ENCODE measurements around the gene OR52E8. TPM values are rescaled to one million over a fixed set of nuclear protein-coding genes. Genes with fewer than 3 reads are reported as not detected.

The OR52E8 gene
- not detected in 2 replicates for total RNA-seq

DNA sequence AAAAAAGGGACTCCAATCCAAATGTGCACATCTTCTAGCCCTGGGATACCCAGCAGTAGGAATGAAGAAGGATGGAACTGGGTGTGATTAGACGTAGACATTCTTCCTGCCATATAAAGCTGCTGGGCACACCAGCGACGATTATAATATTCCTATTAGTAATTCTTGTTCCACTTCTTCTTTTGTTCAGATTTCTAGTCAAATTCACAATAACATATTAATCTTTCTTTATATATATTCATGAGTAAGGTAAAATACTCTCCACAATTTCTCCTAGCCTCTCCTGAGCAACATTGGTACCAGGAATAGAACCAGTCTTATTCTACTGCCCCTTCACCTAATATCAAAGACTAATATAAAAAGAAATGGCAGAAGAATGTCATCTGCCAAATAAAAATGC, at the start of gene OR52E8:
OR52E8 (minus strand) TSS at position 101 of the 400 bp plus-strand sequence; CDS start at position 101, 0 bp downstream.

GRCh38 chr11:5892908-5893307, 35.4 kb upstream of the OR52E8 start, which contains the start of gene OR52E5:
Gene OR52E5, plus strand, starts transcription at chr11:5893208. Its CDS starts 7,569 bp downstream, at chr11:5900777.

GRCh38 chr11:5880329-5880728, 22.8 kb upstream of the OR52E8 start, which contains the start of gene OR52E4:
Gene OR52E4, plus strand, starts transcription at chr11:5880629. Its CDS starts 3,664 bp downstream, at chr11:5884293.

DNA sequence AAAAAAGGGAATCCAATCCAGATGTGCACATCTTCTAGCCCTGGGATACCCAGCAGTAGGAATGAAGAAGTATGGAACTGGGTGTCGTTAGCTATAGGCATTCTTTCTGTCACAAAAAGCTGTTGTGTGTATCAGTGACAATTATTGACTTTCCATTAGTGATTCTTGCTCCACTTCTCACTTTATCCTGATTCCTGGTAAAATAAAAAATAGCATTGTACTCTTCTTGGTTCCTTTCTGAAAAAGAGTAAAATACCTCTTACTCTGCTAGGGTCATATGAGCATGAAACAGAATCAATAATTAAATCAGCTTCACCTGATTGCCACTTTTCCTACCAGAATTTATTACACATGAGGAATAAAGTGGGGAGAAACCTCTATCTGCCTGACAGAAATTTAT, 15.7 kb downstream of the OR52E8 start, which contains the start of gene OR52E6:
OR52E6 (minus strand) TSS at position 101 of the 400 bp plus-strand sequence; CDS start at position 101, 0 bp downstream.

GRCh38 chr11:5808500-5809121, 48.9 kb downstream of the OR52E8 start, which contains the start of gene OR52N2:
Gene OR52N2, plus strand, starts transcription at chr11:5808924. Its CDS starts 11,412 bp downstream, at chr11:5820336.

Other genes with a start within 250 kb of the OR52E8 start
- gene TRIM34, start 232.7 kb downstream of the OR52E8 start, total RNA-seq = 5.8 and 26.4 TPM in 2 replicates
- gene TRIM5, start 172.6 kb downstream of the OR52E8 start, total RNA-seq = 84.8 and 97.6 TPM in 2 replicates
- gene TRIM22, start 167.9 kb downstream of the OR52E8 start, total RNA-seq = 89.6 and 196 TPM in 2 replicates
- not detected in 2 replicates for gene OR56B1, start 121.2 kb downstream of the OR52E8 start, total RNA-seq
- gene OR52N4, start 103.4 kb downstream of the OR52E8 start, total RNA-seq = not detected in 2 replicates
- not detected in 2 replicates for gene OR52N5, start 74.3 kb downstream of the OR52E8 start, total RNA-seq
- gene OR52N1, start 66.4 kb downstream of the OR52E8 start, total RNA-seq = not detected in 2 replicates
- not detected in 2 replicates for gene OR52N2, start 48.8 kb downstream of the OR52E8 start, total RNA-seq
- gene OR52E6, start 15.8 kb downstream of the OR52E8 start, total RNA-seq = not detected in 2 replicates
- not detected in 2 replicates for gene OR52E4, start 22.9 kb upstream of the OR52E8 start, total RNA-seq
- gene OR52E5, start 35.5 kb upstream of the OR52E8 start, total RNA-seq = not detected in 2 replicates
- not detected in 2 replicates for gene OR56A3, start 84.6 kb upstream of the OR52E8 start, total RNA-seq
- not detected in 2 replicates for gene OR56A5, start 110.8 kb upstream of the OR52E8 start, total RNA-seq
- not detected in 2 replicates for gene OR52L1, start 129.3 kb upstream of the OR52E8 start, total RNA-seq
- gene OR56A4, start 149.3 kb upstream of the OR52E8 start, total RNA-seq = not detected in 2 replicates
- gene OR56A1, start 173.1 kb upstream of the OR52E8 start, total RNA-seq = under 0.01 TPM in 1 of 2 replicates, not detected in the other
- gene OR56B4, start 250.0 kb upstream of the OR52E8 start, total RNA-seq = not detected in 2 replicates

Data from epithelial cell of umbilical artery (primary cell).